ENCODE results near the gene NMNAT2. TPM values are rescaled to one million over a fixed set of nuclear protein-coding genes. Genes with fewer than 3 reads are reported as not detected.

Gene NMNAT2
- total RNA-seq, 1 experiment from 2014 or later: 11.4 TPM

- no peak overlapping the region for H3K4ac ChIP-seq (ENCODE audit: low read depth, low read length)
- no peak overlapping the region for H3K9ac ChIP-seq (ENCODE audit: extremely low read depth, insufficient read length, low read length)
- no CpG with 5 or more reads among the region's 2 CpGs for WGBS (ENCODE audit: extremely low coverage, insufficient read length, low lambda C conversion rate)
- no peak for TF ChIP-seq CTCF (conservative IDR thresholded peaks at IDR 0.05)
- H3K23ac ChIP-seq (ENCODE audit: insufficient read length, low read depth, low read length): no peak overlapping the region
- no peak overlapping the region for H3K4me3 Mint-ChIP-seq
- no peaks in the 10 kb centered on the region for H4K20me1 ChIP-seq (ENCODE audit: control insufficient read depth, insufficient read depth, insufficient read length)
- no peak overlapping the region for H4K5ac ChIP-seq (ENCODE audit: insufficient read length, low read depth, low read length)
- no peak overlapping the region for H3K56ac ChIP-seq (ENCODE audit: insufficient read length, low read depth, low read length)
- H2BK5ac ChIP-seq (ENCODE audit: insufficient read length, low read length): no peak overlapping the region
- peaks cover 9 to 16% of the 10 kb centered on the region in 2 experiments for H3K4me1 Mint-ChIP-seq
- no peak overlapping the region for H3T11ph ChIP-seq (ENCODE audit: low read length)
- H3K14ac ChIP-seq (ENCODE audit: insufficient read depth, low read length): no peak overlapping the region
- no peaks in the 10 kb centered on the region for H3K36me3 Mint-ChIP-seq (ENCODE audit: insufficient read depth in 1 of 3, low read depth in 3 of 3)
- H2BK20ac ChIP-seq (ENCODE audit: low read depth, low read length, poor library complexity, severe bottlenecking): no peak overlapping the region
- H2BK120ac ChIP-seq (ENCODE audit: low read depth, low read length, poor library complexity, severe bottlenecking): no peak overlapping the region
- H3K79me2 ChIP-seq (ENCODE audit: insufficient read depth, low read length): no peaks in the 10 kb centered on the region
- no peaks in the 10 kb centered on the region for H3K27me3 Mint-ChIP-seq (ENCODE audit: low read depth)
- H2AK5ac ChIP-seq (ENCODE audit: insufficient read length, low read length): no peak overlapping the region
- H3K79me1 ChIP-seq (ENCODE audit: insufficient read depth, low read depth, low read length, poor library complexity, severe bottlenecking): no peaks in the 10 kb centered on the region
- no peaks in the 10 kb centered on the region; a peak in 1 of 5 replicates for H3K9me3 Mint-ChIP-seq
- no peak overlapping the region for H3K18ac ChIP-seq (ENCODE audit: insufficient read length, low read depth, low read length)
- no peak overlapping the region for H2AFZ ChIP-seq (ENCODE audit: low read length)
- H2BK15ac ChIP-seq (ENCODE audit: low read depth, low read length): no peak overlapping the region
- no peaks in the 10 kb centered on the region for H3K9me3 ChIP-seq (ENCODE audit: control insufficient read depth, low read depth, low read length)
- H4K91ac ChIP-seq (ENCODE audit: insufficient read length, low read depth, low read length): no peak overlapping the region
- no peak overlapping the region for H3K27ac Mint-ChIP-seq
- H2BK12ac ChIP-seq (ENCODE audit: insufficient read length, low read depth, low read length): no peak overlapping the region
- no peak overlapping the region for H4K8ac ChIP-seq (replicated peaks; ENCODE audit: insufficient read length, low read depth, low read length)
- DNase-seq: no peak
- H3K4me1 ChIP-seq (ENCODE audit: insufficient read depth, low read length): peaks cover 2% of the 10 kb centered on the region; the same call in 1 of the 2 replicates
- no peak overlapping the region for H3K4me2 ChIP-seq (ENCODE audit: insufficient read depth, insufficient read length, low read length)
- no peaks in the 10 kb centered on the region for H3K27me3 ChIP-seq (ENCODE audit: insufficient read depth, low read length)
- no peaks in the 10 kb centered on the region for H3K23me2 ChIP-seq (ENCODE audit: insufficient read length, low read depth, low read length, poor library complexity, severe bottlenecking)
- H3K27ac ChIP-seq (ENCODE audit: insufficient read length, low read depth, low read length): no peak overlapping the region
Measured at GRCh38 chr1:183375381-183375780, 42.8 kb downstream of the NMNAT2 start.
